IPS-18c (cell line): Measurements from ENCODE around the gene FGGY.
"Not testable (repeated sequence)": the region's sequence is repeated elsewhere in the genome, so short reads cannot be mapped to it uniquely, and the experiment has no call there.

Experiments used
- H3K4me3 ChIP-seq: 2 replicates; pipeline ENCODE4 v1.7.0; 2013; ENCODE audit warnings: low read depth, mild to moderate bottlenecking, low read length, moderate library complexity; ENCODE audit not compliant: insufficient read depth
- H3K9me3 ChIP-seq: one replicate; pipeline ENCODE4 v1.6.1; 2013; ENCODE audit warnings: mild to moderate bottlenecking, low read length, moderate library complexity; ENCODE audit not compliant: control insufficient read depth, insufficient read depth

Gene FGGY

GRCh38 chr1:59296358-59297256 is at the start of gene FGGY:
Gene FGGY (plus strand): TSS chr1:59297094. CDS start chr1:59321550, 24,456 bp downstream.
- H3K4me3 ChIP-seq, result peak within 1 kb of the TSS; percentile 66
- no peaks in the 10 kb centered on the region for H3K9me3 ChIP-seq

GRCh38 chr1:59248758-59249157 is 48.1 kb upstream of the FGGY start:
- Histone ChIP-seq H3K9me3 (no peaks in the 10 kb centered on the region), H3K4me3 (no peak overlapping the region)

- Histone ChIP-seq H3K9me3 (no peaks in the 10 kb centered on the region), H3K4me3 (no peak overlapping the region)
These were observed 47.3 kb upstream of the FGGY start for GRCh38 chr1:59249396-59250137.

GRCh38 chr1:59251061-59251460 is 45.8 kb upstream of the FGGY start:
- not testable (repeated sequence) for H3K9me3 ChIP-seq, H3K4me3 ChIP-seq

GRCh38 chr1:59256429-59256828 is 40.5 kb upstream of the FGGY start:
- H3K9me3 ChIP-seq, H3K4me3 ChIP-seq: not testable (repeated sequence)

- Histone ChIP-seq H3K4me3 (no peak overlapping the region), H3K9me3 (no peaks in the 10 kb centered on the region)
These were observed 38.4 kb upstream of the FGGY start for GRCh38 chr1:59258412-59259032.

- no peak overlapping the region for H3K4me3 ChIP-seq
- no peaks in the 10 kb centered on the region for H3K9me3 ChIP-seq
These were observed 35.4 kb upstream of the FGGY start for GRCh38 chr1:59261537-59261936.

GRCh38 chr1:59262631-59263030 is 34.3 kb upstream of the FGGY start:
- Histone ChIP-seq H3K4me3 (no peak overlapping the region), H3K9me3 (no peaks in the 10 kb centered on the region)

- Histone ChIP-seq H3K9me3 (no peaks in the 10 kb centered on the region), H3K4me3 (no peak overlapping the region)
These were observed 33.8 kb upstream of the FGGY start for GRCh38 chr1:59263111-59263510.

GRCh38 chr1:59265622-59266021 is 31.3 kb upstream of the FGGY start:
- no peak overlapping the region for H3K4me3 ChIP-seq
- no peaks in the 10 kb centered on the region for H3K9me3 ChIP-seq

- H3K9me3 ChIP-seq, result no peaks in the 10 kb centered on the region
- H3K4me3 ChIP-seq, result no peak overlapping the region
These were observed 30.5 kb upstream of the FGGY start for GRCh38 chr1:59266180-59266926.

GRCh38 chr1:59266927-59267293 is 30.0 kb upstream of the FGGY start:
- no peak overlapping the region for H3K4me3 ChIP-seq

GRCh38 chr1:59268406-59268805 is 28.5 kb upstream of the FGGY start:
- Histone ChIP-seq H3K9me3 (no peaks in the 10 kb centered on the region), H3K4me3 (no peak overlapping the region)

More at GRCh38 chr1:59266927-59267293, 30.0 kb upstream of the FGGY start:
- no peaks in the 10 kb centered on the region for H3K9me3 ChIP-seq

- Histone ChIP-seq H3K4me3 (no peak overlapping the region), H3K9me3 (no peaks in the 10 kb centered on the region)
These were observed 25.2 kb upstream of the FGGY start for GRCh38 chr1:59271561-59272260.

- Histone ChIP-seq H3K9me3 (no peaks in the 10 kb centered on the region), H3K4me3 (no peak overlapping the region)
These were observed 24.4 kb upstream of the FGGY start for GRCh38 chr1:59272507-59272906.

GRCh38 chr1:59276439-59276851 is 20.4 kb upstream of the FGGY start:
- Histone ChIP-seq H3K4me3 (no peak overlapping the region), H3K9me3 (no peaks in the 10 kb centered on the region)
